LNCAP (cell line): ENCODE measurements around the gene TGFBR3.
A peak's percentile ranks its signal among the peaks of the same experiment; 100 is the strongest.

Experiments used
- CTCF ChIP-seq: fragments of 450-650 bp; IDR thresholded peaks from 2 replicates; pipeline ENCODE4 v1.5.1; 2017; ENCODE audit warnings: mild to moderate bottlenecking

TGFBR3 gene

GRCh38 chr1:91885716-91886506 is at the start of gene TGFBR3:
Gene TGFBR3, minus strand, starts transcription at chr1:91886151. Its CDS starts 24,620 bp downstream, at chr1:91861531.
- peak; percentile 44; the same call in 1 of the 2 replicates for TF ChIP-seq CTCF

- TF ChIP-seq CTCF: no peak
These were observed 43.3 kb upstream of the TGFBR3 start for GRCh38 chr1:91929250-91929649.

- TF ChIP-seq CTCF: no peak
These were observed 42.1 kb upstream of the TGFBR3 start for GRCh38 chr1:91928026-91928425.

- TF ChIP-seq CTCF: no peak
These were observed 39.9 kb upstream of the TGFBR3 start for GRCh38 chr1:91925644-91926435.

- no peak for TF ChIP-seq CTCF
These were observed 38.2 kb upstream of the TGFBR3 start for GRCh38 chr1:91924146-91924545.

- no peak for TF ChIP-seq CTCF
These were observed 34.0 kb upstream of the TGFBR3 start for GRCh38 chr1:91919962-91920361.

GRCh38 chr1:91916811-91917460 is 31.0 kb upstream of the TGFBR3 start:
- no peak for TF ChIP-seq CTCF
